ENCODE data around the gene NOPCHAP1.
A peak's percentile ranks its signal among the peaks of the same experiment; 100 is the strongest.

Gene NOPCHAP1

DNA sequence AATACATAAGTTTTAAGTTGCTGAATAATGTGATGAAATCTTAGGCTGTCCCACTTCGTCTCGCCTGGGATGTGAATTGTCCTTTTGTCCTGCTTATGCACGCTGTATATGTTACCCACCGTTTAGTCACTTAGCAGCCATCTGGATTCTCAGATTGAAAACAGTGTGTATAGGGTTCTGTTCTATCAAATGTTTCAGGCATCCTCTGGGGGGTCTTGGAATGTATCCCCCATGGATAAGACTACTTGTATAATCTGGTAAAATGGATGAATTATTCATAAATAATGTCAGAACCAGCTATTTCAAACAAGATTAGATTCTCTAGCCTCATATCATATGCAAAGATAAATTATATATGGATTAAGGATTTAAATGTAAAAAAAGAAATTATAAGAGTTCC, 29.4 kb downstream of the NOPCHAP1 start:
- Histone ChIP-seq H3K27me3 (ENCODE audit: control insufficient read depth in 2 of 2, insufficient read depth in 2 of 2, low read length in 2 of 2) (no peaks in the 10 kb centered on the region), H3K4me3 (ENCODE audit: low read length in 2 of 2) (no peak overlapping the region), H3K27ac (ENCODE audit: low read depth in 2 of 2, low read length in 2 of 2) (no peak overlapping the region), H3K9me3 (ENCODE audit: control insufficient read depth in 2 of 2, low read length in 2 of 2) (no peaks in the 10 kb centered on the region), H3K4me1 (ENCODE audit: control insufficient read depth in 2 of 2, insufficient read depth in 2 of 2, low read length in 2 of 2) (no peaks in the 10 kb centered on the region), H3K36me3 (ENCODE audit: control insufficient read depth in 2 of 2, insufficient read depth in 2 of 2, low read length in 2 of 2) (peaks cover 10 to 12% of the 10 kb centered on the region in 2 donors), H3K9ac (ENCODE audit: low read depth in 1 of 2, low read length in 2 of 2) (no peak overlapping the region)

DNA sequence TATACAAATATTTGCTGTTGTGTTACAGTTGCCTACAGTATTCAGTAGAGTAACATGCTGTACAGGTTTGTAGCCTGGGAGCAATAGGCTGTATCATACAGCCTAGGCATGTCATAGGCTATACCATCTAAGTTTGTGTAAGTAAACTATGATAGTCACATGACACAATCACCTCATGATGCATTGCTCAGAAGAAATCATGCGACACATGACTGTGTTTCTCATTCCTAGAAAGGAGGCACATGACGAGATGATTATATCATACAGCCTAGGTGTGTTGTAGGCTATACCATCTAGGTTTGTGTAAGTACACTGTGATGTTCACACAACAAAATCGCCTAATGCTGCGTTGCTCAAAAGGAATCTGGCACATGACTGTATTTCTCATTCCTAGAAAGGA, 31.9 kb downstream of the NOPCHAP1 start:
- Histone ChIP-seq H3K4me1 (ENCODE audit: control insufficient read depth in 2 of 2, insufficient read depth in 2 of 2, low read length in 2 of 2) (no peaks in the 10 kb centered on the region), H3K4me3 (ENCODE audit: low read length in 2 of 2) (no peak overlapping the region), H3K27ac (ENCODE audit: low read depth in 2 of 2, low read length in 2 of 2) (no peak overlapping the region), H3K9ac (ENCODE audit: low read depth in 1 of 2, low read length in 2 of 2) (no peak overlapping the region), H3K9me3 (ENCODE audit: control insufficient read depth in 2 of 2, low read length in 2 of 2) (no peaks in the 10 kb centered on the region), H3K36me3 (ENCODE audit: control insufficient read depth in 2 of 2, insufficient read depth in 2 of 2, low read length in 2 of 2) (peaks cover 7 to 8% of the 10 kb centered on the region in 2 donors), H3K27me3 (ENCODE audit: control insufficient read depth in 2 of 2, insufficient read depth in 2 of 2, low read length in 2 of 2) (no peaks in the 10 kb centered on the region)

DNA sequence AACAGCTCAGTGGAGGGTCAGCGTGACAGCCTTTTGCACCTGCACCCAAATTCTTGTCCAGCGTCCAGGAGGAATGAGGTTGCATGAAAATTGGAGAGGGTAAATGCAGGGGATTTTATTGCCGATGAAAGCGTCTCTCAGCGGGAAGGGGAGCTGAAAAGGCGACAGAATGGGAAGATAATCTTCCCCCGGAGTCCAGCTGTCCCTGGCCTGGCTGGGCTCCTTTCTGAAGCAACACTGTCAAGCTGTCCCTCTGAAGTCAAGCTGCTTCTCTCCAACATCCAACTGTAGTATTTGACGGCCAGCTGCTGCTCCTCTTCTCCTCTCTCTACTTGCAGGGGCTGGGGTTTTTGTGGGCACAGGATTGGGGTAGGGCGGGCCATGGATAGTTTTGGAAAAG, 32.7 kb downstream of the NOPCHAP1 start:
- H3K9ac ChIP-seq (ENCODE audit: low read depth in 1 of 2, low read length in 2 of 2), result no peak overlapping the region
- H3K27me3 ChIP-seq (ENCODE audit: control insufficient read depth in 2 of 2, insufficient read depth in 2 of 2, low read length in 2 of 2), result no peaks in the 10 kb centered on the region
- H3K36me3 ChIP-seq (ENCODE audit: control insufficient read depth in 2 of 2, insufficient read depth in 2 of 2, low read length in 2 of 2), result peaks cover 1 to 2% of the 10 kb centered on the region in 2 donors
- H3K4me1 ChIP-seq (ENCODE audit: control insufficient read depth in 2 of 2, insufficient read depth in 2 of 2, low read length in 2 of 2), result no peaks in the 10 kb centered on the region
- H3K4me3 ChIP-seq (ENCODE audit: low read length in 2 of 2), result no peak overlapping the region
- H3K27ac ChIP-seq (ENCODE audit: low read depth in 2 of 2, low read length in 2 of 2), result no peak overlapping the region
- H3K9me3 ChIP-seq (ENCODE audit: control insufficient read depth in 2 of 2, low read length in 2 of 2), result no peaks in the 10 kb centered on the region

DNA sequence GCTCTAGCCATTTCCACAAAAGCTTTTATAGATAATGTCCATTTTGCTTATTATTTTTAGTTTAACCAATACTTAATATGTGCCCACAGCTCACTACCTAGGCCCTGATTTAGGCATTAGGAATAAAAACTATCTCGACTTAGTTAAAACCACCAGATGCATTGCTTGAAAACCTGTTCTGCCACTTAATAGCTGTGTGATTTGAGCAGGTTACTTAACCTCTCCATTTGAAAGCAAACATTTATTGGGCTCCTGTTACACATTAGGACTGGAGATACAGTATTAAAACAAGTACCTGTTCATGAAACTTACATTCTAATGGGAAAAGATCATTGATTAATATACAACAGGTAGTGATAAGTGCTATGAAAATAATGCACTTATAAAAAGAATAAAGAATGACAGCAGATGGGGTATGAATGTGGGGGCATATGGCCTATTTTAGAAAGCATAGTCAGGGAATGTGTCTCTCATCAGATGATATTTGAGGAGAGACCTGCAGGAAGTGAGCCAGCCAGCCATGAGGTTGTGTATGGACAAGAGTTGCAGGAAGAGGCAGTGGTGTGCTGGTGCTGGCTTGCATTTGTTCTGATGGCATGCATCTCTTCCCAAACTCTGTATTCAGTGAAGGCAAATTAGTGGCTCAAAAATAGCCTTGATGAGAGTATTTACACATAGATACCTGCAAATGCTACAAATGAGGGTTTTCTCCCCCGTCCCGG, 34.3 kb downstream of the NOPCHAP1 start:
- Histone ChIP-seq H3K36me3 (ENCODE audit: control insufficient read depth in 2 of 2, insufficient read depth in 2 of 2, low read length in 2 of 2) (no peaks in the 10 kb centered on the region), H3K27me3 (ENCODE audit: control insufficient read depth in 2 of 2, insufficient read depth in 2 of 2, low read length in 2 of 2) (no peaks in the 10 kb centered on the region), H3K4me1 (ENCODE audit: control insufficient read depth in 2 of 2, insufficient read depth in 2 of 2, low read length in 2 of 2) (no peaks in the 10 kb centered on the region), H3K9me3 (ENCODE audit: control insufficient read depth in 2 of 2, low read length in 2 of 2) (no peaks in the 10 kb centered on the region), H3K4me3 (ENCODE audit: low read length in 2 of 2) (no peak overlapping the region), H3K27ac (ENCODE audit: low read depth in 2 of 2, low read length in 2 of 2) (no peak overlapping the region), H3K9ac (ENCODE audit: low read depth in 1 of 2, low read length in 2 of 2) (no peak overlapping the region)

DNA sequence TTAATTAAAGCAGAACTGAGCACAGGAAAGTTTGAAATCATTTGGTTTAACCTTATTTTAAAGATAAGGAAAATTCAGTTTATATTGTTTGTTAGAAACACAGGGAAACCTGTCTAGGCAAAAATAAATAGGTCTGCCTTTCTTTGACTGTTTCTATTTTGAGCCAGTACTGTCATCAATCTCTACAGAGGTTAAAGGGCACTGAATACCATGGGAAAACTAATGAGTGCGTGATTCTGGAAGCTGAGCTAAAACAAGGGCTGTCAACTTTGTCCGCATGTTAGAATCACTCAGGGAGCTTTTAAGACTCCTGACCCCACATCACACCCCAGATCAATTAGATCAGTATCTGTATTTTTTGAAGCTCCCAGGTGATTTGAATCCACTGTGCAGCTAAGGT, 38.8 kb downstream of the NOPCHAP1 start:
- H3K27ac ChIP-seq (ENCODE audit: low read depth in 2 of 2, low read length in 2 of 2), result no peak overlapping the region
- H3K36me3 ChIP-seq (ENCODE audit: control insufficient read depth in 2 of 2, insufficient read depth in 2 of 2, low read length in 2 of 2), result no peaks in the 10 kb centered on the region
- H3K4me1 ChIP-seq (ENCODE audit: control insufficient read depth in 2 of 2, insufficient read depth in 2 of 2, low read length in 2 of 2), result no peaks in the 10 kb centered on the region
- no peaks in the 10 kb centered on the region for H3K27me3 ChIP-seq (ENCODE audit: control insufficient read depth in 2 of 2, insufficient read depth in 2 of 2, low read length in 2 of 2)
- H3K4me3 ChIP-seq (ENCODE audit: low read length in 2 of 2), result no peak overlapping the region
- H3K9me3 ChIP-seq (ENCODE audit: control insufficient read depth in 2 of 2, low read length in 2 of 2), result no peaks in the 10 kb centered on the region
- no peak overlapping the region for H3K9ac ChIP-seq (ENCODE audit: low read depth in 1 of 2, low read length in 2 of 2)

DNA sequence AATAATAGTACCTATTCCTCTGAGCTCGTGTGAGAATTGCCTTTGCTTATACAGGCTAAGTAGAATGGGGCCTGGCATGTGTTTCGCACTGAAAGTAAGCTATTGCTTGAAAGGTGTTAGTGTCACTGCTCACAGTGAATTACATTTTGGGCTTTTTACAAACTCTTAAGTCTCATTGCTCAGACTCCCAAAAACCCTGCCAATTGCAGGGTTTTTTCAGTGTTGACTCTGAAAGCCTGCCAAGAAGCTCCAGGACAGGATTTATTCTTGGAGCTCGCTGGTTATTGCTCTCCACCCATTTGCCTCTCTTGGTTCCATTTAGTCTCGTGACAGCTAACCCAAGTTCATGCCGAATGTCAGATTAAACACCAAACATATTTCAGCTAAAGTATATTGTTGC, 39.8 kb downstream of the NOPCHAP1 start:
- H3K27ac ChIP-seq (ENCODE audit: low read depth in 2 of 2, low read length in 2 of 2), result no peak overlapping the region
- no peak overlapping the region for H3K9ac ChIP-seq (ENCODE audit: low read depth in 1 of 2, low read length in 2 of 2)

DNA sequence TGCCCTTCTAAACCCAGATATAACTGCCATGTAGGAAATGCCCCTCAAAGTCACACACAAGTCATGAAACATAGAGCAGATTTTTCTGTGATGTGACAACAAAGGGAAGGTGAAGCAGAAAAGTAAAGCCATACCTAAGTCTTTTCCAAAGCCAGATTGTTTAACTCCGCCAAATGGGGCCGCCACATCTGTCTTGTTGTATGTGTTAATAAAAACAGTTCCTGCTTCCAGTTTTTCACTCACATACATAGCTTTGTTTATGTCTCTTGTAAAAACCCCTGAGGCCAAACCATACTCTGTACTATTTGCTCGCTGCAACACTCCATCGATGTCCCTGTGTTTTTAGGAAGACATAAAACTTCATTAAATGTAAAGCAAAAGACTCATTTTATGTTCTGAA, 40.3 kb downstream of the NOPCHAP1 start:
- H3K27me3 ChIP-seq (ENCODE audit: control insufficient read depth in 2 of 2, insufficient read depth in 2 of 2, low read length in 2 of 2), result no peaks in the 10 kb centered on the region
- peaks cover 0 to 3% of the 10 kb centered on the region in 2 donors for H3K4me1 ChIP-seq (ENCODE audit: control insufficient read depth in 2 of 2, insufficient read depth in 2 of 2, low read length in 2 of 2)
- H3K9me3 ChIP-seq (ENCODE audit: control insufficient read depth in 2 of 2, low read length in 2 of 2), result no peaks in the 10 kb centered on the region
- H3K27ac ChIP-seq (ENCODE audit: low read depth in 2 of 2, low read length in 2 of 2), result no peak overlapping the region
- H3K9ac ChIP-seq (ENCODE audit: low read depth in 1 of 2, low read length in 2 of 2), result no peak overlapping the region
- no peaks in the 10 kb centered on the region for H3K36me3 ChIP-seq (ENCODE audit: control insufficient read depth in 2 of 2, insufficient read depth in 2 of 2, low read length in 2 of 2)
- no peak overlapping the region for H3K4me3 ChIP-seq (ENCODE audit: low read length in 2 of 2)

More for the DNA sequence above, 39.8 kb downstream of the NOPCHAP1 start:
- no peak overlapping the region for H3K4me3 ChIP-seq (ENCODE audit: low read length in 2 of 2)
- no peaks in the 10 kb centered on the region for H3K36me3 ChIP-seq (ENCODE audit: control insufficient read depth in 2 of 2, insufficient read depth in 2 of 2, low read length in 2 of 2)
- H3K4me1 ChIP-seq (ENCODE audit: control insufficient read depth in 2 of 2, insufficient read depth in 2 of 2, low read length in 2 of 2), result no peaks in the 10 kb centered on the region
- H3K9me3 ChIP-seq (ENCODE audit: control insufficient read depth in 2 of 2, low read length in 2 of 2), result no peaks in the 10 kb centered on the region
- H3K27me3 ChIP-seq (ENCODE audit: control insufficient read depth in 2 of 2, insufficient read depth in 2 of 2, low read length in 2 of 2), result no peaks in the 10 kb centered on the region

DNA sequence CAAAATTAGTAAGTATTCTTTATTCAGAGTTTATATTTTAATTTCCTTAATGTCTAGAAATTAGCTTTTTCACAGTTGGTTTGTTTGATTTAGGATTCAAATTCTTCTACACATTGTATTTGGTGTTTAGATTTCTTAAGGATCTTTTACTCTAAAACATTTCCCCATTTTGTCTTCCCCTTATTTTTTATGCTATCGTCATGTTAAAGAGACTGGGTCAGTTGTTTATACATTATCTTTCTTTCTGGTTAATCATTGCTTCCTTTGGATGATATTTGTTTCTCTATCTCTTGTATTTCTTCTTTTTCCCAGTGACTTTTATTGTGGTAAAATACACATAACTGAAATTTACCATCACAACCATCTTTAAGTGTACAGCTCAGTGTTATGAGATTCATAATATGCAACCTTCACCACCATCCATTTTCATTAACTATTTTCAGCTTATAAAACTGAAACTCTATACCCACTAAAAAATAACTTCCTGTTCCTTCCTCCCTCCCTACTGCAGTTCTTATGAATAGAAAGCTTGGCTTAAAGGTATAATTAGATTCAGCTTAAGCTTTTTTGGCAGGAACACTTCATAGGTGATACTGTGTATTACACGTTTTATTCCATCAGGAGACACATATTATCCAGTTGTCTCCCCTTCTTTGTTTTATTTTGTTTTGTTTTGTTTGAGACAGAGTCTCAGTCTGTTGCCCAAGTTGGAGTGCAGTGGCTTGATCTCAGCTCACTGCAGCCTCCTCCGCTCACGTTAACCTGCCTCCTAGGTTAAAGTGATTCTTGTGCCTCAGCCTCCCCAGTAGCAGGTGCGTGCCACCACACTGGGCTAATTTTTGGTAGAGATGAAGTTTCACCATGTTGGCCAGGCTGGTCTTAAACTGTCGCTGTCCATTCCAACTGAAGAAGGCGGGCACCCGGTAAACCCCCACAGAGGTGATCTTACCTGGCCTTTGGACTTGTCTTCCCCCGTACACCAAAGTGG, 45.0 kb downstream of the NOPCHAP1 start:
- Histone ChIP-seq H3K9me3 (ENCODE audit: control insufficient read depth in 2 of 2, low read length in 2 of 2) (no peaks in the 10 kb centered on the region), H3K4me3 (ENCODE audit: low read length in 2 of 2) (no peak overlapping the region), H3K27me3 (ENCODE audit: control insufficient read depth in 2 of 2, insufficient read depth in 2 of 2, low read length in 2 of 2) (no peaks in the 10 kb centered on the region), H3K4me1 (ENCODE audit: control insufficient read depth in 2 of 2, insufficient read depth in 2 of 2, low read length in 2 of 2) (peaks cover 0 to 5% of the 10 kb centered on the region in 2 donors), H3K36me3 (ENCODE audit: control insufficient read depth in 2 of 2, insufficient read depth in 2 of 2, low read length in 2 of 2) (no peaks in the 10 kb centered on the region), H3K9ac (ENCODE audit: low read depth in 1 of 2, low read length in 2 of 2) (no peak overlapping the region), H3K27ac (ENCODE audit: low read depth in 2 of 2, low read length in 2 of 2) (peak overlapping the region in 1 of 2 donors; percentile 23)

DNA sequence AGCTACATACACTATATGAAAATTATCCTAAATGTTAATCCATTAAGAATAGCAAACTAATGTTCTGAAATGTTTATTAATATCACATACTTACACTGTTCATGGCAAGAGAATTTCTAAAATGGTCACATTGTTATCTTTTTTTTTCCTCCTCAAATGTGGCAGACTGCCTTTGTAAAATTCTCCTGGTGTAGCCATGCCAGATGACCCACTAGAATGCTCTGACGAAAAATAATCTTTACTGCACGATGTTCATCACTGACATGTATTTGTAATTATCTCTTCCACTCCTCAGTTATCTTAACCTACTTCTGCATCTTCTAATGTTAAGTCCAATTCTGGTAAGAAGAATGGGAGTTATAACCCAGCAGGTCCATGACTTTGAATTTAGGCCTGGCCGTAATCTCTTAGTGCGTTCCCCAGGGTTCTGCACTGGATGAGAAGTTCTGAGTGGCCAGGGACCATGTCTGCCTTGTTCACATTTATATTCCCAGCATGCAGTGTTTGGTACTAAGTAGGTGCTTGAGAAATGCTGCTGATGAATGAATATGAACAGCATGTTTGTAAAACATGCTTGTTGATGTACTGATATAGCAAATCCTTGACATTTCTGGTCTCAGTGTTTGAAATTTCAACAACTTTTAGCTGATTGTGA, 46.7 kb downstream of the NOPCHAP1 start:
- Histone ChIP-seq H3K27me3 (ENCODE audit: control insufficient read depth in 2 of 2, insufficient read depth in 2 of 2, low read length in 2 of 2) (no peaks in the 10 kb centered on the region), H3K27ac (ENCODE audit: low read depth in 2 of 2, low read length in 2 of 2) (no peak overlapping the region), H3K9ac (ENCODE audit: low read depth in 1 of 2, low read length in 2 of 2) (no peak overlapping the region), H3K4me3 (ENCODE audit: low read length in 2 of 2) (no peak overlapping the region), H3K9me3 (ENCODE audit: control insufficient read depth in 2 of 2, low read length in 2 of 2) (no peaks in the 10 kb centered on the region), H3K4me1 (ENCODE audit: control insufficient read depth in 2 of 2, insufficient read depth in 2 of 2, low read length in 2 of 2) (peaks cover 0 to 5% of the 10 kb centered on the region in 2 donors), H3K36me3 (ENCODE audit: control insufficient read depth in 2 of 2, insufficient read depth in 2 of 2, low read length in 2 of 2) (no peaks in the 10 kb centered on the region)

DNA sequence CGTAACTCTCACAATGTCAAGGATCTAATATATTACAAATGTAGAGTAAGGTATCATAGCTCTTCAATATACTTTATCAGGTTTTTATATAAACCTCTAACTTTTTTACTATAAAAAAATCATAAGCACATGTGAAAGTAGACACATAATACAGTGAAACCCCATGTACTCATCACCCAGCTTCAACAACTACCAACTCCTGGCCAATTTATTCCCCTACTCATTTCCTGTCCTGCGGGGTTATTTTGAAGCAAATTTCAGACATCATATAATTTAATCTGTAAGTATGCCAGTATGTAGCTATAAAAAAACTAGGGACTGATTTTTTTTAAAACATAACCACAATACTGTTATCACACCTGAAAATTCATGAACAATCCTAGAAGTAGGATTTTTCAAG, 47.7 kb downstream of the NOPCHAP1 start:
- Histone ChIP-seq H3K27me3 (ENCODE audit: control insufficient read depth in 2 of 2, insufficient read depth in 2 of 2, low read length in 2 of 2) (no peaks in the 10 kb centered on the region), H3K9me3 (ENCODE audit: control insufficient read depth in 2 of 2, low read length in 2 of 2) (no peaks in the 10 kb centered on the region), H3K27ac (ENCODE audit: low read depth in 2 of 2, low read length in 2 of 2) (no peak overlapping the region), H3K9ac (ENCODE audit: low read depth in 1 of 2, low read length in 2 of 2) (no peak overlapping the region), H3K4me1 (ENCODE audit: control insufficient read depth in 2 of 2, insufficient read depth in 2 of 2, low read length in 2 of 2) (peaks cover 0 to 5% of the 10 kb centered on the region in 2 donors), H3K36me3 (ENCODE audit: control insufficient read depth in 2 of 2, insufficient read depth in 2 of 2, low read length in 2 of 2) (no peaks in the 10 kb centered on the region), H3K4me3 (ENCODE audit: low read length in 2 of 2) (no peak overlapping the region)

All from mucosa of rectum (tissue), 2 donors.